Metanephros (tissue), 1 donor: ENCODE data around the gene DRAXIN. TPM values are rescaled to one million over a fixed set of nuclear protein-coding genes. Genes with fewer than 3 reads are reported as not detected.

Experiments
- total RNA-seq: library from RNA; depleted of rRNA; stranded (reverse); fragments of >200 nt; gene quantifications from one replicate; pipeline ENCODE4 v1.2.3, GENCODE V29; 2014

Gene DRAXIN
- 0.93 TPM for total RNA-seq

DNA sequence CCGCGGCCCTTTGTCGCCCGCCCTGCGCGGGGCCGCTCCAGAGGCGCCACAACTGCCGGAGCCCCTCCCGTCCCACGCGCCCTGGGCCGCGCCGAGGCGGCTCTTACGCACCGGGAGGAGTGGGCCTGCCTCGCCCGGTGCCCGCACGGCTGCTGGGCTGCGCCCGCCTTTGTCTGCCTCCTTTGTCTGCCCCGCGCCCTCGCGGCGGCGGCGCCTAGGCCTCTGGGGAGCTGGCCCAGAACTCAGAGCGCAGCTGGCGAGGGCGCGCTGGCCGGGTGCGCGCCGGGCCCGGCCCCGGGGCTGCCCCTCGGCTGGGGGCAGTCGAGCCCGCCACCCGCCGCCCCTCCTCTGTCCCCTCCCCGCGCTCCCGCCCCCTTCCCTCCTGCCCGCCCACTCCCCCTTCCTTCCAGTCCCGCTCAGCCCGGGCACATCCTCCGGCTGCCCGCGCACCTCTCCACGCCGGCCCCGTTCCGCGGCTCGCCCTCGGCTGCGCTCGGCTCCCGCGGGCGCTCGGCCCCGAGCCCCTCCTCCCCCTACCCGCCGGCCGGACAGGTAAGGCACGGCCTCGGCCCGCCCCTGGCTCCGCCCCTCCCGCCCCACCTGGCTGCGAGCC is at the start of gene DRAXIN:
Gene DRAXIN (plus strand): TSS at position 409 of the 613 bp plus-strand sequence. CDS start 14,549 bp downstream, outside the sequence.

DNA sequence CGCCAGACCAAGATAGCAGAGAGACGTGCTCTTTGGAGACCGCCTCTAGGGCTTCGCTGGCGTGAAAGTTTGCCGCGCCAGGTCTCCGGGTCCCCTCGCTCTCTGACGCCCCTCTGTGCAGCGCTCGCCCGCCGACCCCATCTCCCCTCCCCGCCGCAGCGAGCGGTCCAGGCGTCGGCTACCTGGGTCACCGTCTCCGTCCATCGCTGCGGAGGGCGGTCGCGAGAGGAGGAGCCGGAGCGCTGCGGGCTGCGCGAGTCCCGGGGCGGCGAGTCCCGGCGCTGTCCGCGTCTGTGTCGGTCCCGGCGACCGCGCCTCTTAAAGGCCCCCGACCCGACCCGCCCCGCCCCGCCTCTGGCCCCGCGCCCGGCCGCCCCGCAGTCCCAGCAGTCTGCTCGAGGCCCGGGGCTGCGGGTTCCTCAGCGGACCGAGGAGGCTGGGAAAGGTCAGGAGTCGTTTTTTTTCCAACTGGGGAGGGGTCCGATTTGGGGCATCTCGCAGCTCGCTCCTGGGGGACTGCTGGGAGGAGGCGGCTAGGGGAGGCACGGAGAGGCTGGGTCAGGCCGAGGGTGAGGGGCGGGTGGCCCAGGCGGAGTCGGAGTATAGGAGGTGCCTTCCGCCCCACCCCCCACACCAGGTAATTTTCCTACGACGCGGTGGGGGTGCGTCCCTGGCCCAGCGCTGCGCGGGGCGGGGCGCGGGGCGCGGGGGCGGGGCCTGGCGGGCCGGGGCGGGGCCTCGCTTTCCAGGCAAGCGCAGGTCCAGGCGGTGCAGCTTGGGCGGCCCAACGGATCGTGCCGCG is 37.2 kb upstream of the DRAXIN start, which contains the start of the genes FBXO2 and FBXO44:
Gene FBXO2 (minus strand): TSS at position 293 of the 802 bp plus-strand sequence. CDS start 89 bp downstream, at position 204.
Gene FBXO44 (plus strand): TSS at position 741 of the 802 bp plus-strand sequence. CDS start 959 bp downstream, outside the sequence.

DNA sequence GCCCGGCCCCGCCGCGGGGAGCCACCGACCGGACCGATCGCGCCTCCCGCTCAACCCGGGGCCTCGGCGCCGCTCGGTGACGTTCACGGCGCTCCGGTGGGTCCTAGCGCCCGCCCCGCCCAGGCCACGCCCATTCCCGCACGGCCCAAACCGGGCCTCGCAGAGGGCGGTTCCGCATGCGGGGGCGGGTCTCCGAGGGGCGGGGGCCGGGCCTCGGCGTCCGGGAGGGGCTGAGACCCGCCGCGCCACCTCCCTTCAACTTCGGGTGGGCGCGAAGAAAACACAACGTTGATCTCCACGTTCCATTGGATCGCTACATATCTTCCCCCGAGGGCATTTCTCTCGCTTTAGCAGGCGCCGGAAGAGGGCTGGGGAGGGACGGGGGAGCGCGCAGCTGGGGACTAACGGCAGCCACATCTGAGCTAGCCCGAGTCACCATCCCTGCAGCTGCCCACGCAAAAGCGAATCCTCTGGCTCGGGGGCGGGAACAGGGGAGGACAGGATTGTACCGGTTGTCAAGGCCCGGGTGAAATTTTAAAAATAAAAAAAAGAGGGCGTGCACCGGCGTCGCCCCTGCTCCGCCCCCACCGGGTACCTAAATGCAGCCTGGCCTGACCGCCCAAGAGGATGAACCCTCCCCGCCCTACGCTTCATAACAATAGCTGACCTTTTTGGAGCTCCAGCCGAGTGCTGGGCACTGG is 10.3 kb upstream of the DRAXIN start, which contains the start of gene MAD2L2:
Gene MAD2L2 (minus strand): TSS at position 78 of the 701 bp plus-strand sequence. CDS start 547 bp downstream, outside the sequence.

DNA sequence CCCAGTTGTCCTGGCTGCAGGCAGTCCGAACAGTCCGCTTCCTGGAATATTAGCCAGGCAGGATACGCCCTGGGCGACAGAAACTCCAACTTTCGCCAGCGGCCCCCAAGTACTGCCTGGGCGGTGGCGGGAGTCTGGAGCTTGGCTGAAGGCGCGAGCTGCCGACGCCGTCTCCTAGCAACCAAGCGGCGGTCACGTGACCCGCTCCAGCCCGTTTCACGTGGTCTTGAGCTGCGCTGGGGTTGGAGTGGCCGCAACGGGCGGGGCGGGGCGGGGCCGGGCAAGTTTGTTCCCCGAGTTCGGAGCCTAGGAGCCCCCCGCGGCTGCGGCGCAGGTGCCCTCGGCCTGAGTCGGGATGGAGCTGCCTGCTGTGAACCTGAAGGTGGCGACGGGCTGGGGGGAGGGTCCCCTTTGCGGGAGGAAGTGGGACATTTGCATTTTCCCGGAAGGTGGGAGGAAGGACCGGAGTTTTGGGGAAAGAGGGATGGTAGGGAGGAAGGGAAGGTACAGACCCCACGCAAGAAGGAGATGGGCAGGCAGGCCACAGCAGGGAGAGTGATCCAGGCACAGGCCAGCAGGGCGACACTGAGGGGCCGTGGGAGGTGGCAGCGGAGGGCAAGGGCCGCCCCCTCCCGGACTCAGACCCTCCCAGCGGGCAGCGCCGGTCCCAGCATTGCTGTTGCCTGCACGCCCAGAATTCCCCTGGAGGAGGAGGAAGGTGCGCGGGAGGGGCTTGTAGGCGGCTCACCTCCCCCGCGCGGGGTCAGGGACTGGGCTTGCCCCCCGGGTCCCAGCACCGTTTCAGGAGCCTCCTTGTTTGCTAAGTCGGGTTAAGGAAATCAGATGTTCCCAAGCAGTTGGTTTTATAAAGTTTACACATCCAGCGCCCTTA is 44.6 kb downstream of the DRAXIN start, which contains the start of gene AGTRAP:
Gene AGTRAP (plus strand): TSS at position 283 of the 892 bp plus-strand sequence. CDS start 73 bp downstream, at position 356.

GRCh38 chr1:11761988-11762406 is 70.5 kb downstream of the DRAXIN start, which contains the start of gene C1orf167:
Gene C1orf167, plus strand, starts transcription at chr1:11762193. Its CDS starts 2,208 bp downstream, at chr1:11764401.

Other genes starting within 250 kb of the DRAXIN start
- gene DISP3, start 212.6 kb upstream of the DRAXIN start, total RNA-seq, result 0.93 TPM
- 1.4 TPM for gene FBXO2, start 37.3 kb upstream of the DRAXIN start, total RNA-seq
- 19.7 TPM for gene FBXO44, start 36.8 kb upstream of the DRAXIN start, total RNA-seq
- gene FBXO6, start 27.5 kb upstream of the DRAXIN start, total RNA-seq, result 5.4 TPM
- gene MAD2L2, start 10.6 kb upstream of the DRAXIN start, total RNA-seq, result 42.4 TPM
- gene AGTRAP, start 44.4 kb downstream of the DRAXIN start, total RNA-seq, result 40.9 TPM
- 1.1 TPM for gene C1orf167, start 70.5 kb downstream of the DRAXIN start, total RNA-seq
- gene MTHFR, start 114.3 kb downstream of the DRAXIN start, total RNA-seq, result 40.3 TPM
- gene CLCN6, start 114.5 kb downstream of the DRAXIN start, total RNA-seq, result 13.7 TPM
- 0.23 TPM for gene NPPA, start 156.1 kb downstream of the DRAXIN start, total RNA-seq
- not detected for gene NPPB, start 167.2 kb downstream of the DRAXIN start, total RNA-seq
- gene KIAA2013, start 234.7 kb downstream of the DRAXIN start, total RNA-seq, result 44.7 TPM
- gene PLOD1, start 243.0 kb downstream of the DRAXIN start, total RNA-seq, result 96.3 TPM